ENCODE results near the gene IPO5.

Gene IPO5

GRCh38 chr13:97953376-97953970 is at the start of gene IPO5:
TSS of gene IPO5 (plus strand) at chr13:97953675. CDS start at chr13:97976697, 23,022 bp downstream.
- H3K27ac ChIP-seq (ENCODE audit: low read depth in 2 of 2, low read length in 2 of 2), result no peak within 1 kb of the TSS
- no peaks in the 10 kb centered on the region for H3K9me3 ChIP-seq (ENCODE audit: control insufficient read depth in 2 of 2, low read length in 2 of 2)
- no peaks in the 10 kb centered on the region for H3K27me3 ChIP-seq (ENCODE audit: control insufficient read depth in 2 of 2, insufficient read depth in 2 of 2, low read length in 2 of 2)
- H3K4me3 ChIP-seq (ENCODE audit: low read length in 2 of 2), result no peak within 1 kb of the TSS
- H3K36me3 ChIP-seq (ENCODE audit: control insufficient read depth in 2 of 2, insufficient read depth in 2 of 2, low read length in 2 of 2), result no peaks in the 10 kb centered on the region
- no peak within 1 kb of the TSS for H3K9ac ChIP-seq (ENCODE audit: low read depth in 1 of 2, low read length in 2 of 2)
- no peaks in the 10 kb centered on the region for H3K4me1 ChIP-seq (ENCODE audit: control insufficient read depth in 2 of 2, insufficient read depth in 2 of 2, low read length in 2 of 2)

GRCh38 chr13:97904059-97904458 is 49.4 kb upstream of the IPO5 start:
- Histone ChIP-seq H3K27me3 (ENCODE audit: control insufficient read depth in 2 of 2, insufficient read depth in 2 of 2, low read length in 2 of 2) (no peaks in the 10 kb centered on the region), H3K9ac (ENCODE audit: low read depth in 1 of 2, low read length in 2 of 2) (no peak overlapping the region), H3K9me3 (ENCODE audit: control insufficient read depth in 2 of 2, low read length in 2 of 2) (no peaks in the 10 kb centered on the region), H3K36me3 (ENCODE audit: control insufficient read depth in 2 of 2, insufficient read depth in 2 of 2, low read length in 2 of 2) (no peaks in the 10 kb centered on the region), H3K27ac (ENCODE audit: low read depth in 2 of 2, low read length in 2 of 2) (no peak overlapping the region), H3K4me3 (ENCODE audit: low read length in 2 of 2) (no peak overlapping the region), H3K4me1 (ENCODE audit: control insufficient read depth in 2 of 2, insufficient read depth in 2 of 2, low read length in 2 of 2) (no peaks in the 10 kb centered on the region)

- no peaks in the 10 kb centered on the region for H3K9me3 ChIP-seq (ENCODE audit: control insufficient read depth in 2 of 2, low read length in 2 of 2)
- H3K36me3 ChIP-seq (ENCODE audit: control insufficient read depth in 2 of 2, insufficient read depth in 2 of 2, low read length in 2 of 2), result no peaks in the 10 kb centered on the region
Observed at GRCh38 chr13:97905517-97905916, 48.0 kb upstream of the IPO5 start.

GRCh38 chr13:97911311-97912138 is 42.0 kb upstream of the IPO5 start:
- no peak overlapping the region for H3K27ac ChIP-seq (ENCODE audit: low read depth in 2 of 2, low read length in 2 of 2)
- H3K36me3 ChIP-seq (ENCODE audit: control insufficient read depth in 2 of 2, insufficient read depth in 2 of 2, low read length in 2 of 2), result no peaks in the 10 kb centered on the region
- no peak overlapping the region for H3K9ac ChIP-seq (ENCODE audit: low read depth in 1 of 2, low read length in 2 of 2)
- H3K4me1 ChIP-seq (ENCODE audit: control insufficient read depth in 2 of 2, insufficient read depth in 2 of 2, low read length in 2 of 2), result no peaks in the 10 kb centered on the region
- no peaks in the 10 kb centered on the region for H3K27me3 ChIP-seq (ENCODE audit: control insufficient read depth in 2 of 2, insufficient read depth in 2 of 2, low read length in 2 of 2)
- H3K4me3 ChIP-seq (ENCODE audit: low read length in 2 of 2), result no peak overlapping the region
- H3K9me3 ChIP-seq (ENCODE audit: control insufficient read depth in 2 of 2, low read length in 2 of 2), result peaks cover 0 to 3% of the 10 kb centered on the region in 2 donors

More at GRCh38 chr13:97905517-97905916, 48.0 kb upstream of the IPO5 start:
- Histone ChIP-seq H3K4me3 (ENCODE audit: low read length in 2 of 2) (no peak overlapping the region), H3K27me3 (ENCODE audit: control insufficient read depth in 2 of 2, insufficient read depth in 2 of 2, low read length in 2 of 2) (no peaks in the 10 kb centered on the region), H3K9ac (ENCODE audit: low read depth in 1 of 2, low read length in 2 of 2) (no peak overlapping the region), H3K27ac (ENCODE audit: low read depth in 2 of 2, low read length in 2 of 2) (no peak overlapping the region), H3K4me1 (ENCODE audit: control insufficient read depth in 2 of 2, insufficient read depth in 2 of 2, low read length in 2 of 2) (no peaks in the 10 kb centered on the region)

GRCh38 chr13:97912139-97912535 is 41.3 kb upstream of the IPO5 start:
- no peak overlapping the region for H3K4me3 ChIP-seq (ENCODE audit: low read length in 2 of 2)
- no peaks in the 10 kb centered on the region for H3K36me3 ChIP-seq (ENCODE audit: control insufficient read depth in 2 of 2, insufficient read depth in 2 of 2, low read length in 2 of 2)
- H3K9ac ChIP-seq (ENCODE audit: low read depth in 1 of 2, low read length in 2 of 2), result no peak overlapping the region
- no peak overlapping the region for H3K27ac ChIP-seq (ENCODE audit: low read depth in 2 of 2, low read length in 2 of 2)
- no peaks in the 10 kb centered on the region for H3K27me3 ChIP-seq (ENCODE audit: control insufficient read depth in 2 of 2, insufficient read depth in 2 of 2, low read length in 2 of 2)
- H3K9me3 ChIP-seq (ENCODE audit: control insufficient read depth in 2 of 2, low read length in 2 of 2), result peaks cover 0 to 3% of the 10 kb centered on the region in 2 donors
- H3K4me1 ChIP-seq (ENCODE audit: control insufficient read depth in 2 of 2, insufficient read depth in 2 of 2, low read length in 2 of 2), result no peaks in the 10 kb centered on the region

- Histone ChIP-seq H3K4me3 (ENCODE audit: low read length in 2 of 2) (no peak overlapping the region), H3K27ac (ENCODE audit: low read depth in 2 of 2, low read length in 2 of 2) (no peak overlapping the region), H3K9ac (ENCODE audit: low read depth in 1 of 2, low read length in 2 of 2) (no peak overlapping the region), H3K27me3 (ENCODE audit: control insufficient read depth in 2 of 2, insufficient read depth in 2 of 2, low read length in 2 of 2) (no peaks in the 10 kb centered on the region), H3K36me3 (ENCODE audit: control insufficient read depth in 2 of 2, insufficient read depth in 2 of 2, low read length in 2 of 2) (no peaks in the 10 kb centered on the region), H3K9me3 (ENCODE audit: control insufficient read depth in 2 of 2, low read length in 2 of 2) (peaks cover 0 to 3% of the 10 kb centered on the region in 2 donors), H3K4me1 (ENCODE audit: control insufficient read depth in 2 of 2, insufficient read depth in 2 of 2, low read length in 2 of 2) (no peaks in the 10 kb centered on the region)
Observed at GRCh38 chr13:97913206-97913605, 40.3 kb upstream of the IPO5 start.

- Histone ChIP-seq H3K4me3 (ENCODE audit: low read length in 2 of 2) (no peak overlapping the region), H3K9ac (ENCODE audit: low read depth in 1 of 2, low read length in 2 of 2) (no peak overlapping the region), H3K27me3 (ENCODE audit: control insufficient read depth in 2 of 2, insufficient read depth in 2 of 2, low read length in 2 of 2) (no peaks in the 10 kb centered on the region), H3K27ac (ENCODE audit: low read depth in 2 of 2, low read length in 2 of 2) (no peak overlapping the region), H3K4me1 (ENCODE audit: control insufficient read depth in 2 of 2, insufficient read depth in 2 of 2, low read length in 2 of 2) (no peaks in the 10 kb centered on the region), H3K9me3 (ENCODE audit: control insufficient read depth in 2 of 2, low read length in 2 of 2) (peaks cover 0 to 3% of the 10 kb centered on the region in 2 donors), H3K36me3 (ENCODE audit: control insufficient read depth in 2 of 2, insufficient read depth in 2 of 2, low read length in 2 of 2) (no peaks in the 10 kb centered on the region)
Observed at GRCh38 chr13:97914540-97914939, 38.9 kb upstream of the IPO5 start.

GRCh38 chr13:97921176-97921816 is 32.2 kb upstream of the IPO5 start:
- H3K27me3 ChIP-seq (ENCODE audit: control insufficient read depth in 2 of 2, insufficient read depth in 2 of 2, low read length in 2 of 2), result no peaks in the 10 kb centered on the region
- H3K9me3 ChIP-seq (ENCODE audit: control insufficient read depth in 2 of 2, low read length in 2 of 2), result no peaks in the 10 kb centered on the region
- H3K4me3 ChIP-seq (ENCODE audit: low read length in 2 of 2), result no peak overlapping the region
- no peak overlapping the region for H3K27ac ChIP-seq (ENCODE audit: low read depth in 2 of 2, low read length in 2 of 2)
- H3K9ac ChIP-seq (ENCODE audit: low read depth in 1 of 2, low read length in 2 of 2), result no peak overlapping the region
- no peaks in the 10 kb centered on the region for H3K4me1 ChIP-seq (ENCODE audit: control insufficient read depth in 2 of 2, insufficient read depth in 2 of 2, low read length in 2 of 2)
- H3K36me3 ChIP-seq (ENCODE audit: control insufficient read depth in 2 of 2, insufficient read depth in 2 of 2, low read length in 2 of 2), result no peaks in the 10 kb centered on the region

- Histone ChIP-seq H3K4me1 (ENCODE audit: control insufficient read depth in 2 of 2, insufficient read depth in 2 of 2, low read length in 2 of 2) (no peaks in the 10 kb centered on the region), H3K4me3 (ENCODE audit: low read length in 2 of 2) (no peak overlapping the region), H3K9me3 (ENCODE audit: control insufficient read depth in 2 of 2, low read length in 2 of 2) (no peaks in the 10 kb centered on the region), H3K9ac (ENCODE audit: low read depth in 1 of 2, low read length in 2 of 2) (no peak overlapping the region), H3K36me3 (ENCODE audit: control insufficient read depth in 2 of 2, insufficient read depth in 2 of 2, low read length in 2 of 2) (no peaks in the 10 kb centered on the region), H3K27me3 (ENCODE audit: control insufficient read depth in 2 of 2, insufficient read depth in 2 of 2, low read length in 2 of 2) (no peaks in the 10 kb centered on the region), H3K27ac (ENCODE audit: low read depth in 2 of 2, low read length in 2 of 2) (no peak overlapping the region)
Observed at GRCh38 chr13:97928301-97928700, 25.2 kb upstream of the IPO5 start.

GRCh38 chr13:97932036-97932435 is 21.4 kb upstream of the IPO5 start:
- H3K9ac ChIP-seq (ENCODE audit: low read depth in 1 of 2, low read length in 2 of 2), result no peak overlapping the region
- no peaks in the 10 kb centered on the region for H3K27me3 ChIP-seq (ENCODE audit: control insufficient read depth in 2 of 2, insufficient read depth in 2 of 2, low read length in 2 of 2)
- H3K36me3 ChIP-seq (ENCODE audit: control insufficient read depth in 2 of 2, insufficient read depth in 2 of 2, low read length in 2 of 2), result no peaks in the 10 kb centered on the region
- no peak overlapping the region for H3K4me3 ChIP-seq (ENCODE audit: low read length in 2 of 2)
- no peaks in the 10 kb centered on the region for H3K4me1 ChIP-seq (ENCODE audit: control insufficient read depth in 2 of 2, insufficient read depth in 2 of 2, low read length in 2 of 2)
- no peaks in the 10 kb centered on the region for H3K9me3 ChIP-seq (ENCODE audit: control insufficient read depth in 2 of 2, low read length in 2 of 2)
- H3K27ac ChIP-seq (ENCODE audit: low read depth in 2 of 2, low read length in 2 of 2), result no peak overlapping the region
